ENCODE measurements around the gene ZNF236. TPM values are rescaled to one million over a fixed set of nuclear protein-coding genes. Genes with fewer than 3 reads are reported as not detected.

The ZNF236 gene
- total RNA-seq, 1 experiment from 2014 or later: 22.2 TPM

DNA sequence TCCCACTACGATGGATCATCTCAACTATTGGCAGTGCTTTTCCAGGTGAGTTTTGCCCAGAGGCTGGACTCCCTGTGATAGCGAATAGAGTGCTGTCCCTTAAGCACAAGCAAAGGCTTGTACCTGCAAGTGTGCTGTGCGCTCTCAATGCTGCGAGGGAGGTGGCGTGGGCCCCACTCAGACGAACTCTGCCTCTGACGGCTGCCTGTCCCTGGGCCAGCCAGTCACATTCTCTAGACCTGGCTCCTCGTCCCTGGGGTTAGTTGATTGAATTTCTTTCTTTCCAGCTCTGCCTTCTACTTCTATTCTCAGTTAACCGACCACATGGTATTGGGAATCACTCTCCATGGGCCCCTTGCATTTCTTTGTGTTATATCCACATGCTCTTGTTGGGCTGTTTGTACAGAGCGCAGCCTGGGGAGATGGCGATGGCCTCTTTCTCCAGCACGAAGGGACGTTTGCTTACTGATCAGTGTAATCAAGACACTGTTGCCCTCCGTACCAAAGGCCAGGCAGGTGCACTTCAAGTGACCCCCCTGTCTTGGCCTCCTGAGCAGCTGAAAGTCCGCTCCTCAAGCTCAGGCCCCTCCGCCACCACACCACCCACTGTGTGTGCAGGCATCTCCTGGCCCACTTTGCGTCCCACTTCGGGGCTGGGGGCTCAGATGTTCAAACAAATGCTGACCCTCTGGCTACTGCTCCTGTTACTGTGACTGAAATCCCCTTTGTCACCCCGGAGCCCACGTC, 151.3 kb downstream of the ZNF236 start:
- H3K4me3 Mint-ChIP-seq (ENCODE audit: low read depth, unreplicated experiment): no peak overlapping the region
- DNase-seq: no peak
- H3K9me3 Mint-ChIP-seq (ENCODE audit: low read depth, unreplicated experiment): no peaks in the 10 kb centered on the region
- H3K4me1 Mint-ChIP-seq (ENCODE audit: low read depth, unreplicated experiment): peaks cover 7% of the 10 kb centered on the region
- CTCF ChIA-PET: no interaction called here
- TF ChIP-seq CTCF (IDR thresholded peaks at IDR 0.05; ENCODE audit: unreplicated experiment): no peak
- peaks cover 51% of the 10 kb centered on the region for H3K27me3 Mint-ChIP-seq (ENCODE audit: unreplicated experiment)
- H3K27ac Mint-ChIP-seq (ENCODE audit: unreplicated experiment): no peak overlapping the region
- intact Hi-C loops (cut with micrococcal nuclease; ENCODE audit: unreplicated experiment): no loop called here
- BruUV-seq (replicated peaks): no TSS peak
- H3K36me3 Mint-ChIP-seq (ENCODE audit: insufficient read depth, unreplicated experiment): no peaks in the 10 kb centered on the region

GRCh38 chr18:76974386-76974785, 152.0 kb downstream of the ZNF236 start:
- no TSS peak for BruUV-seq (replicated peaks)
- H3K36me3 Mint-ChIP-seq (ENCODE audit: insufficient read depth, unreplicated experiment): no peaks in the 10 kb centered on the region
- no peaks in the 10 kb centered on the region for H3K9me3 Mint-ChIP-seq (ENCODE audit: low read depth, unreplicated experiment)
- no peak for TF ChIP-seq CTCF (IDR thresholded peaks at IDR 0.05; ENCODE audit: unreplicated experiment)
- no peak overlapping the region for H3K27ac Mint-ChIP-seq (ENCODE audit: unreplicated experiment)
- H3K4me3 Mint-ChIP-seq (ENCODE audit: low read depth, unreplicated experiment): no peak overlapping the region
- peaks cover 51% of the 10 kb centered on the region for H3K27me3 Mint-ChIP-seq (ENCODE audit: unreplicated experiment)
- CTCF ChIA-PET: no interaction called here
- no peak for DNase-seq
- intact Hi-C loops (cut with micrococcal nuclease; ENCODE audit: unreplicated experiment): no loop called here
- peaks cover 7% of the 10 kb centered on the region for H3K4me1 Mint-ChIP-seq (ENCODE audit: low read depth, unreplicated experiment)

- no peak for DNase-seq
- Mint-ChIP-seq H3K27ac (ENCODE audit: unreplicated experiment) (no peak overlapping the region), H3K36me3 (ENCODE audit: insufficient read depth, unreplicated experiment) (no peaks in the 10 kb centered on the region), H3K9me3 (ENCODE audit: low read depth, unreplicated experiment) (no peaks in the 10 kb centered on the region), H3K4me1 (ENCODE audit: low read depth, unreplicated experiment) (peaks cover 7% of the 10 kb centered on the region), H3K4me3 (ENCODE audit: low read depth, unreplicated experiment) (no peak overlapping the region), H3K27me3 (ENCODE audit: unreplicated experiment) (peaks cover 51% of the 10 kb centered on the region)
- CTCF ChIA-PET: interaction anchor here (0.9 to 1.4 kb wide), 2 partner anchors 11 to 27 kb away, joined by 3 to 4 read pairs; no protein-coding TSS in a partner anchor
- BruUV-seq (replicated peaks): no TSS peak
- intact Hi-C loops (cut with micrococcal nuclease; ENCODE audit: unreplicated experiment): no loop called here
- no peak for TF ChIP-seq CTCF (IDR thresholded peaks at IDR 0.05; ENCODE audit: unreplicated experiment)
These were observed 153.3 kb downstream of the ZNF236 start for GRCh38 chr18:76975577-76976110.

DNA sequence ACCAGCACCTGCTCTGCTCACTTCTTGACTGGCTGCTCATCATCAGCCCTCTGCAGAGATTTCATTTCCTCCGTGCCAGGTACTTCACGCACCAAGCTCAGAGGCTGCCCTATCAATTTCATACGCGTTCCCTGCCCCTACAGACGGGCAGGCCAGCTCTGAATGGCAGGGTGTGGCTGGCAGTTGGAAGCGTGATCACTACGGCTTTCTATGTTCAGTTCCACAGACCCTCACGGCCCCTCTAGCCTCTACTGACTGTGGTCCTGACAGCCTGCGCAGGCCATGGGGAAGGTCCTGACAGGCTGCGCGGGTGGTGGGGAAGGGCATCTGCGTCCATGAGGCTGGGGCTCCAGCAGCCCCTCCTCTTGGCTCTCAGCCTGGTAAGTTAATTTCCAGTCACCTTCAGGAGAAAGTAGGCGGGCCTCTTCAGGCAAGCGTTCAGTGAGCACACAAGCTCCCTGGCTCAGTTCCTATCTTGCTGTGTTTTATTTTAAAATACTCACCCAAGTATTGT, 154.8 kb downstream of the ZNF236 start:
- no TSS peak for BruUV-seq (replicated peaks)
- no peak overlapping the region for H3K27ac Mint-ChIP-seq (ENCODE audit: unreplicated experiment)
- no peak overlapping the region for H3K4me3 Mint-ChIP-seq (ENCODE audit: low read depth, unreplicated experiment)
- no peaks in the 10 kb centered on the region for H3K9me3 Mint-ChIP-seq (ENCODE audit: low read depth, unreplicated experiment)
- H3K27me3 Mint-ChIP-seq (ENCODE audit: unreplicated experiment): peaks cover 51% of the 10 kb centered on the region
- peaks cover 7% of the 10 kb centered on the region for H3K4me1 Mint-ChIP-seq (ENCODE audit: low read depth, unreplicated experiment)
- H3K36me3 Mint-ChIP-seq (ENCODE audit: insufficient read depth, unreplicated experiment): no peaks in the 10 kb centered on the region
- no peak for TF ChIP-seq CTCF (IDR thresholded peaks at IDR 0.05; ENCODE audit: unreplicated experiment)
- intact Hi-C loops (cut with micrococcal nuclease; ENCODE audit: unreplicated experiment): no loop called here
- no peak for DNase-seq
- CTCF ChIA-PET: interaction anchor here (0.8 to 1.6 kb wide), 3 partner anchors 9 to 78 kb away, joined by 3 to 4 read pairs (median 3); no protein-coding TSS in a partner anchor

Data from Calu3 (cell line).